ENCODE measurements around the gene TRA2A. TPM values are rescaled to one million over a fixed set of nuclear protein-coding genes. Genes with fewer than 3 reads are reported as not detected.
A peak's percentile ranks its signal among the peaks of the same experiment; 100 is the strongest.

TRA2A gene
- total and polyA plus RNA-seq, 8 donors = 68.1 to 312 (median 250) TPM

DNA sequence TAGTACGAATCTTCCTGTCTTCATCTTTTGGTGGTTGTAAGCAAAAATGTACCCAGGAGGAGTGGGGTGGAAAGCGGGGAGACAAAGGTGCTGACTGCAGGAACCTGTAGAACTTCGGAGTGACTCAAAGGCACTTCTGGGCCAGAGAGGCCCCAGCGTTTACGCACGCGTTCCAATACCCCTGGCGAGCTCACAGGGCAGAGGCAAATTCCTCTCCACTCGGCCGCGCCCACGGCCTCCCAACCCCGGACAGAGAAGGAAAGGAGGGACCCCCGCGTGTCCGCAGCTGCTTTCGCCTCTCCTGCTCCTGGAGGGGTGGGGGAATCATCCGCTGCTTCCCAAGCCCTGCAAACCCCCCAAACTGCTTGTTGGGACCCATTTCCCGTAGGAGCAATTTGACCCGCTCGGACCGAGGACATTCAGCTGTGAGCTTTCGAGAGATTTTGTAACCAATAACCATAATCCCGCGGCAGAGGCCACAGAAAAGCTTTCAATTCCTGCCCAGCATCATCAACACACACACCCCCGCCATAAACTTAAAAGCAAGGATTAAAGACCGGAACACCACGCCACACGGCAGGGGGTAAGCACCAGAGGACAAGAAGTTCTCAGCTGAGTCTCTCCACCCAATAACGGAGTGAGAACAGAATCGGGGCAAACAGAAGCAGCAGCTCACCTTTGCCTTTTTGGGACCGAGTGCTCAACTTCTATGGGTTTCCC is 63.8 kb downstream of the TRA2A start:
- no peak overlapping the region for H3K4me3 ChIP-seq

DNA sequence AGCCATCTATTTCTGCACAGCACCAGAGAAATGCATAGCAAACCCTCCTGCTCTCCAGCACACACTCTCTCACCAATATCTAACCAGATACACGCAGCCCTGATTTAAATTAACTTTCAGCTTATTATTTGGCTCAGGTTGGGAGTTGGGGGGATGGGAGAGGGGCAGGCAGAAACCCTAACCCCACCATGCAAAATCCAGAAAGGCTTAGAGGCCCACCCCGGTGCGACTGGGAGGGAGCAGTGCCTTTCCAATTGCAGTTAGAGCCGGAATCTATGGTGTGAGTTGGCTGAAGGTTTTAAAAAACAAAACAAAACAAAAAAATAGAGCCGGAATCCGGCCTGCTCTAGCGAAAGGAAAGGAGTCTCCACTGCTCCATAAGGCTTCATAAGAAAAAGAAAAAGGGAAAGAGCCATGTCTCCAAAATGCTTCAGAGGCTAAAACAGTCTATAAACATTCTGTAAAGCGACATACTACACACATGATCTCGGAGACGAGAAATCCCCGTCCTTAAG is 64.4 kb downstream of the TRA2A start:
- no peak overlapping the region for H3K4me3 ChIP-seq
- ATAC-seq = no peak
- no peaks in the 10 kb centered on the region for H3K9me3 ChIP-seq
- H3K4me1 ChIP-seq = peaks cover 16 to 40% of the 10 kb centered on the region in 2 donors
- TF ChIP-seq, protein P1, sequence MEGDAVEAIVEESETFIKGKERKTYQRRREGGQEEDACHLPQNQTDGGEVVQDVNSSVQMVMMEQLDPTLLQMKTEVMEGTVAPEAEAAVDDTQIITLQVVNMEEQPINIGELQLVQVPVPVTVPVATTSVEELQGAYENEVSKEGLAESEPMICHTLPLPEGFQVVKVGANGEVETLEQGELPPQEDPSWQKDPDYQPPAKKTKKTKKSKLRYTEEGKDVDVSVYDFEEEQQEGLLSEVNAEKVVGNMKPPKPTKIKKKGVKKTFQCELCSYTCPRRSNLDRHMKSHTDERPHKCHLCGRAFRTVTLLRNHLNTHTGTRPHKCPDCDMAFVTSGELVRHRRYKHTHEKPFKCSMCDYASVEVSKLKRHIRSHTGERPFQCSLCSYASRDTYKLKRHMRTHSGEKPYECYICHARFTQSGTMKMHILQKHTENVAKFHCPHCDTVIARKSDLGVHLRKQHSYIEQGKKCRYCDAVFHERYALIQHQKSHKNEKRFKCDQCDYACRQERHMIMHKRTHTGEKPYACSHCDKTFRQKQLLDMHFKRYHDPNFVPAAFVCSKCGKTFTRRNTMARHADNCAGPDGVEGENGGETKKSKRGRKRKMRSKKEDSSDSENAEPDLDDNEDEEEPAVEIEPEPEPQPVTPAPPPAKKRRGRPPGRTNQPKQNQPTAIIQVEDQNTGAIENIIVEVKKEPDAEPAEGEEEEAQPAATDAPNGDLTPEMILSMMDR (IDR thresholded peaks at IDR 0.05) = no peak
- intact Hi-C loops (cut with DNase I) = no loop called here
- H3K27ac ChIP-seq = no peak overlapping the region
- peak in 1 of 4 donors; percentile 33 for DNase-seq
- H3K27me3 ChIP-seq = peaks cover 82 to 100% of the 10 kb centered on the region in 2 donors
- no peaks in the 10 kb centered on the region for H3K36me3 ChIP-seq

More for the DNA sequence above, 63.8 kb downstream of the TRA2A start:
- Histone ChIP-seq H3K27me3 (peaks cover 88 to 100% of the 10 kb centered on the region in 2 donors), H3K4me1 (peaks cover 16 to 40% of the 10 kb centered on the region in 2 donors), H3K9me3 (no peaks in the 10 kb centered on the region), H3K27ac (no peak overlapping the region), H3K36me3 (no peaks in the 10 kb centered on the region)
- peak; percentile 19 for ATAC-seq
- peak in 2 of 4 donors; percentile 49 to 66 for DNase-seq
- TF ChIP-seq, protein P1 (IDR thresholded peaks at IDR 0.05) = no peak
- intact Hi-C loops (cut with DNase I) = no loop called here

DNA sequence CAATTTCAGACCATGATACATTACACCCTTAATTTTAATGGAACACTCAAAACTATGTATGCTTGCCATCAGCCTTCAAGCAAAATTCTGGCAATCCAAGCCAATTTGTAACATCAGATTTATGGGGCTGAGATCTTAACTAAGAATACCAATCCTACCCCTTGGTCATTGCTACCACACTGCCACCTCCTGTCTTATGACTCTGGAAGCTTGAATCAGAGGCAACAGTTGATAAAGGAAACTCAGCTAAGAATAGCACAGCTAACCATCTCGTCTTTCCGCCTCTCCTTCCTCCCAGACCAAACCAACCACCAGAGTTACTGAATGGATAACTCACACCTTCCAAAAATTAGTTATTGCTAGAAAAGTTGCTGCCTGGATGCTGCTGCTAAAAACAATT is 68.9 kb downstream of the TRA2A start:
- no peaks in the 10 kb centered on the region for H3K36me3 ChIP-seq

DNA sequence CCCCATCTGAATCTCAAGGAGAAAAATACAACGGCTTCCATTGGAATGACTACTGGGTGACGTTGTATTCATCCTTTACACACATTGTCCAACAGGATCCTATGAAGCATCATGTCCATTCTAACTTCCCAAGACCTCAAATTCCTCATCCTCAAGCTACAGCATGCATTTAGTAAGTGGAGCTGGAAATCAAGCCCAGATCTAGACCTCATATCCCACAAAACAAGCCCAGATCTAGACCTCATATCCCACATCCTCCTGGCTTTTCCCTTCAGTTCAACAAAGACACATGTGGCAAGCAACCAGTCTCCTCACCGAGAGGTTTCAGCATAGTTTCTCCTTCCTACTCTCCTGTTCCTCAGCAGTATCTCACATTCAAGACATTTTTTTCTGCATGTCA is 73.7 kb downstream of the TRA2A start:
- ATAC-seq (no peak), DNase-seq (no peak)
- no peaks in the 10 kb centered on the region for H3K36me3 ChIP-seq
- H3K9me3 ChIP-seq = no peaks in the 10 kb centered on the region
- H3K4me3 ChIP-seq = no peak overlapping the region
- H3K27me3 ChIP-seq = peaks cover 9 to 70% of the 10 kb centered on the region in 2 donors
- TF ChIP-seq, protein P1 (IDR thresholded peaks at IDR 0.05) = no peak
- no peak overlapping the region for H3K27ac ChIP-seq
- no peaks in the 10 kb centered on the region for H3K4me1 ChIP-seq
- intact Hi-C loops (cut with DNase I) = no loop called here

More for the DNA sequence above, 68.9 kb downstream of the TRA2A start:
- intact Hi-C loops (cut with DNase I) = no loop called here
- Histone ChIP-seq H3K4me1 (peaks cover 0 to 2% of the 10 kb centered on the region in 2 donors), H3K27me3 (peaks cover 39 to 89% of the 10 kb centered on the region in 2 donors), H3K27ac (no peak overlapping the region), H3K9me3 (no peaks in the 10 kb centered on the region), H3K4me3 (no peak overlapping the region)
- TF ChIP-seq, protein P1 (IDR thresholded peaks at IDR 0.05) = no peak
- DNase-seq = peak in 1 of 4 donors; percentile 40
- peak; percentile 44 for ATAC-seq

DNA sequence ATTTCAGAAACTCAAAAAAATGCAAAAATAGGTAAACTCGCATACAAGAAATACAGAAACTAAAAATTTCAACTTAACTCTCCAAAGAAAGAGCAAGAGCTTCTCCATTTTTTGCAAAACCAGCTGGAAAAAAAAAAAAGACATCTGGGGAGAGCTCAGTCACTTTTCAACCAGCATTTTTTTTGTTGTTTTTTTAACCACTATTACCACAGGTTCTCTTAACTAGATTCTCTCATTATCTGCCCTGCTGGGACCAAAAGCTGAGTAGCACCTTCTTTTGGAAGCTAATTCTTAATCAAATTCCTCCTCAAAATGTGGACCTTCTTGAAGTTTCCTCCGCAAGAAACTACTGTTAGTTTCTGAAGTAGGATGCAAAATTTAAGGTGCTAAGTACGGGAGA is 75.7 kb downstream of the TRA2A start:
- H3K9me3 ChIP-seq = no peaks in the 10 kb centered on the region
- peaks cover 9 to 60% of the 10 kb centered on the region in 2 donors for H3K27me3 ChIP-seq
- no peaks in the 10 kb centered on the region for H3K36me3 ChIP-seq
- ATAC-seq = no peak
- no peak overlapping the region for H3K4me3 ChIP-seq
- no peak overlapping the region for H3K27ac ChIP-seq
- no peaks in the 10 kb centered on the region for H3K4me1 ChIP-seq
- no peak for DNase-seq
- intact Hi-C loops (cut with DNase I) = no loop called here
- TF ChIP-seq, protein P1 (IDR thresholded peaks at IDR 0.05) = no peak

Data from left lung (tissue), 10 donors.